ENCODE data around the gene FRMD4B.

Gene FRMD4B

DNA sequence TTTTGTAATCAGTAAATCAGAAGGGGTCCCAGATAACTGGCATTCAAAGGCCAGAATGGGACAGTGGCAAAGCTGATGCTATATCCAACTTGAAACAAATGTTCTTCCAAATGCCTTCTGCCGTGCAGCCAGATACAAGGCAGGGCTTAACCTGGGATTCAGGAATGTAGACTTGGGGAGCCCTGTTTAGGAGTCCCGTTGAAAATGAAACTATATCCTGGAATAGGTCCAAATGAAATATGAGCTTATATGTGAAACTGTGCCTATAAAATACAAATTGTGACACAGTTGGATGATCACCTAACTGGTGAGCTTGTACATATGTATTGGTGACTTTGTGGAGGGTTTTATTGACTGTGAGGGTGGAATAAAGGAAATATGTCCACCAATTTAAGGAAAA is 28.7 kb downstream of the FRMD4B start:
- TF ChIP-seq, protein P1, sequence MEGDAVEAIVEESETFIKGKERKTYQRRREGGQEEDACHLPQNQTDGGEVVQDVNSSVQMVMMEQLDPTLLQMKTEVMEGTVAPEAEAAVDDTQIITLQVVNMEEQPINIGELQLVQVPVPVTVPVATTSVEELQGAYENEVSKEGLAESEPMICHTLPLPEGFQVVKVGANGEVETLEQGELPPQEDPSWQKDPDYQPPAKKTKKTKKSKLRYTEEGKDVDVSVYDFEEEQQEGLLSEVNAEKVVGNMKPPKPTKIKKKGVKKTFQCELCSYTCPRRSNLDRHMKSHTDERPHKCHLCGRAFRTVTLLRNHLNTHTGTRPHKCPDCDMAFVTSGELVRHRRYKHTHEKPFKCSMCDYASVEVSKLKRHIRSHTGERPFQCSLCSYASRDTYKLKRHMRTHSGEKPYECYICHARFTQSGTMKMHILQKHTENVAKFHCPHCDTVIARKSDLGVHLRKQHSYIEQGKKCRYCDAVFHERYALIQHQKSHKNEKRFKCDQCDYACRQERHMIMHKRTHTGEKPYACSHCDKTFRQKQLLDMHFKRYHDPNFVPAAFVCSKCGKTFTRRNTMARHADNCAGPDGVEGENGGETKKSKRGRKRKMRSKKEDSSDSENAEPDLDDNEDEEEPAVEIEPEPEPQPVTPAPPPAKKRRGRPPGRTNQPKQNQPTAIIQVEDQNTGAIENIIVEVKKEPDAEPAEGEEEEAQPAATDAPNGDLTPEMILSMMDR (IDR thresholded peaks at IDR 0.05; ENCODE audit: borderline replicate concordance, insufficient read depth, low read depth, low read length), result no peak
- H3K4me3 ChIP-seq (ENCODE audit: low read depth, low read length), result no peak overlapping the region

DNA sequence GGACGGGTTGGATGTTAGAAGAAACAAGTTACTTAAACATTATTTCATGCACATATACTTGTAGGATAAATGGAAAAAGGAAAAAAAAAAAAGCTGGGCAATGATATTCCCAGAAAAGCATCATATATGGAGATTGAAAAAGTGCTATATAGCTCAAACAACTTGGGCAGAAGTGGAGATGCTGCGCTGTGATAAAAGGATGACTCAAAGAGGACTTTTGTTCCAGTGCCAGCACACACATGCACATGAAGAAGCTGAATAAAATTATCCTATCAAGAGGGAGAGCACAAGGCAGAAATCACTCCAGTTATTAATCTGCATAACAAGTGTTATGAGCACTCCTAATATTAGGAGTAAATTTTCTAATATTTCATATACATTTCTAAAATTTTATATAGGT is 30.9 kb downstream of the FRMD4B start:
- H3K4me3 ChIP-seq (ENCODE audit: low read depth, low read length), result no peak overlapping the region
- TF ChIP-seq, protein P1 (IDR thresholded peaks at IDR 0.05; ENCODE audit: borderline replicate concordance, insufficient read depth, low read depth, low read length), result no peak

DNA sequence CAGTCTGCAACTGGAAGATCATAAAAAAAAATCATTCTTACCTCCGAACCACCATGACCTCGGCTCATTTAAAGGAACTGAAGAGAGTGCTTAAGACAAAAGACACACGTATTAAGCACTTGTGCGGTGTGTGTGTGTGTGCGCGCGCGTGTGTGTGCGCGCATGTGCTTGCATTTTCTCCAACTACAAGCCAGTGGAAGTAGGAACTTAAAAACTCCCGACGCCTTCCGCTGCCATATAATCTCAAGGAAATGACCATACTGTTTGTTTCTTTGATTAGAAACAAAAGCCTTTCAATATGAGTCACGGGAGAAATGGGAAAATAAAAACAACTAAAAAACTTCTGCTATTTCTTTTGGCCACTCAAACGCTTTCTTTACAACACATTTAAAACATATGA is 32.4 kb downstream of the FRMD4B start:
- TF ChIP-seq, protein P1 (IDR thresholded peaks at IDR 0.05; ENCODE audit: borderline replicate concordance, insufficient read depth, low read depth, low read length), result no peak
- peak overlapping the region; percentile 56 for H3K4me3 ChIP-seq (ENCODE audit: low read depth, low read length)

DNA sequence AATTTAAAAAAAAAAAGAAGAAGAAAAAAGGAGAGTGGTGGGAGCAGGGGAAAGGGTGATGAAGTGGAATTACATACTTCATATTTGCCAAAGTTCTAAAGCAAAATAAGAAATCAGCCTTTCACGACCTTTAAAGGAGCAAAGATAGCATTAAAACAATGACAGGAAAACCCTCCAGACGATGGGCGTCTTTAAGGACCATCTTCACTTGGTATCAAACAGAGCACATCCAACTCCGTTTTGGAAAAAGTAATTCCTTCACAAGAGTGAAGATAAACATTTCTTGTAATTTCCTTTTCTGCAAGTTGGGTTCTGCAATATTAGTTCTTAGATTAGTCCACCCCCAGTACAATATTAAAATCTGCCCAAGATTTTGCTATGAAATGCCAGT is 32.8 kb downstream of the FRMD4B start:
- H3K4me3 ChIP-seq (ENCODE audit: low read depth, low read length), result peak overlapping the region; percentile 56
- TF ChIP-seq, protein P1 (IDR thresholded peaks at IDR 0.05; ENCODE audit: borderline replicate concordance, insufficient read depth, low read depth, low read length), result no peak

DNA sequence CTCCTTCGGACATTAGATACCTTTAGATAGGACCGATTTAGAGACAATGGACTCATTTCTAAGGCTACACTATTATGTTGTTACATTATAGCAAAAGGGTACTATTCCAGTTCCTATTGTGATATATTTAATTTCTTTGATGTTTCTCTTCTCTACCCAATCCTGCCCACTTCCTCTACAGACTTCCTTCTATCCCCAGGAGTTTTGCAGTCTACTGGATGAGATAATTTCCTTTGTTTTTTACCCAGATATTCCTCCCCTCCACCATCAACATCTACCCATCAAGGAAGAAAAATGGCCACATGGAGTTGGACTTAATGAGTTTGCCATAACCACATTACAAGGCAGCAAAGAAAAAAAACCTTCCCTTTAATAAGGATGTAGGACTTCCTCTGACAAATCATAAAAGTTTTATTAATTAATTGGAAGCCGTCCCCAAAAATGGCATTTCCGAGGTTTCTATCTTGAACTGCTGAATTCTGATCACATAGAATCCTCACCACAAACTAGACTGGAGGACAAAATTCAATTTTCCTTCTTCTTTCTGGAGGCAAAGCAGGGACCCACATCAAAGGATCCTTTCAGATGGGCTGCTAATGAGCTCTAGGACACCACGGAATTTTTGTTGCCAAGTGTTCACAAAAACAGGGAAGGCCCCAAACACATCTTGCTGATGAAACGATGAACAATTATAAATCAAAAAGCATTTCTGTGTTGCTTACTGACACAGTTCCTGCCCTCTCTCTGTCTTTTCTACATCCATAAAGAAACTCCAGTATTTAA is 33.4 kb downstream of the FRMD4B start:
- peak overlapping the region; percentile 56 for H3K4me3 ChIP-seq (ENCODE audit: low read depth, low read length)

DNA sequence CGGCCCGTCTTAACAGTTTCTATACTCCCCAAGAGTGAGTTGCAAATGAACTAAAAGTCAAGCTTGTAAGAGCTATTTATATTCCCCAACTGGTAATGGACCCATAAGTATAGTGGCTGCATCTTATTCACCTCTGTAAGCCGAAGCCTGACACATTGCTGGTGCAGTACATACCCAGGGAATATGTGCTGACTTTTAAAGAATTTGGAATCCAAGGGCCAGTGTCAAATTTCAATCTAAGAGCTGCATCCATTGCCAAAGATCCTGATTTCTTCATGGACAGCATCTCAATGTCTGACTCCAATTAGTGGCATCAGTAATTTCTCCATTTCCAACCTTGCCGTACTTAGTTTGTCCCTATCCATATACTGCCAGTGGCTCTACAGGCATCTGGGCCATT is 42.0 kb downstream of the FRMD4B start:
- no peak overlapping the region for H3K4me3 ChIP-seq (ENCODE audit: low read depth, low read length)
- TF ChIP-seq, protein P1 (IDR thresholded peaks at IDR 0.05; ENCODE audit: borderline replicate concordance, insufficient read depth, low read depth, low read length), result no peak

More for the DNA sequence above, 33.4 kb downstream of the FRMD4B start:
- TF ChIP-seq, protein P1 (IDR thresholded peaks at IDR 0.05; ENCODE audit: borderline replicate concordance, insufficient read depth, low read depth, low read length), result no peak

DNA sequence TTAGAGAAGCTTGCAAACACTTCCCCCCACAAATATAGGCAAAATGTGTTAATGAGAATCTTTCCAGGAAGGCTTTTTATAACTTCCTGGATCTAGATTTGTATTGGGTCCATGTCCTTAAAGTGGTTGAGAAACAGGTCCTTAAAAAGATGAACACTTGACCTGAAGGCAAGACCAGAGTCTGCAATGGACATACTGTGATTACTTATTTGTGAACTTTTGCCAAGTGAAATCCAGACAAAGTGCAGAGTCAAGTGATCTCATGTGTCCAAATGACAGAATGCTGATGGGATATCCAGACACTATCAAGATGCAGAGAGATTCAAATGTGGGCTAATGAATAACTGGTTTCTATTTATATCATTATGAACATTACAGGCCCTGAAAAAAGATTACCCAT is 43.8 kb downstream of the FRMD4B start:
- TF ChIP-seq, protein P1 (IDR thresholded peaks at IDR 0.05; ENCODE audit: borderline replicate concordance, insufficient read depth, low read depth, low read length), result no peak
- no peak overlapping the region for H3K4me3 ChIP-seq (ENCODE audit: low read depth, low read length)

Measured in GM12875 (cell line).